GM19238 (cell line): ENCODE measurements around the gene ZNF135.

Experiments
- DNase-seq: peaks from one replicate; pipeline ENCODE4 v3.0.0; 2011; ENCODE audit warnings: low spot score; ENCODE audit not compliant: insufficient read length

ZNF135 gene

DNA sequence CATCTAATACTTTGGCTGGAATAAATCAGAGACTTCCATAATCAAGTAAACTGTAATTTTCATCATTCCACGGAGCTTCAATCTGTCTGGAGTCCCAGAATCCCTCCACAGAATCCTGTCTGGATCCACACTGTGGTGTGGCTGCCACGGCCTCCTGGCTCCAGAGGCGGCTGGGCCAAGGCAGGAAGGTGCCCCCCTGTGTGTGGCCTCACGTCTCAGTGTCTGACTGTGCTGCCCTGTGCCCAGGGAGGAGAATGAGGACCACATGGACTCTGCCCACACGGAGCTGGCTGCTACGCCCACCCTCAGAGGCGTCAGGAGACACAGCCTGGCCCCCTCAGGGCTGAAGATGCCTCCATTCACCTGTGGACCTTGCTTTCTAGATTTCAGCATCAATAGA, 12.2 kb upstream of the ZNF135 start:
- DNase-seq: no peak

DNA sequence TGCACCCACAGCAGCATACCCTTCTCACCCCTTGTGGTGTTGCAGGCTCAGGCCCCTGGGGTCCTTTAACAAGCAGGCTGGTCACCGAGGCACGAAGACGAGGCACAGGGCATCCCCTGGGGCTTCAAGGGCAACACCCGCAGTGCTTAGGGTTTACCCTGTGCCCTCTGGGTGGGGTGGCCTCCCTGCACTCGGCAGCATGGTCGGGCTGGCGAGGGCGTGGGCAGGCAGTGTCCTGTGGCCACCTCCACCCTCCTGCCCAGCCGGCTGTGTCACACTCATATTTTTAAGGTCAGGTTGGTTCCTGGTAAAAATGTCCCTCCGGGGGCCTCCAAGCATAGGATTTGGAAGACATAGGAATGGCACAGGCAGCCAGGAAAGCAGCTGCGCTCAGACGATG, 11.4 kb upstream of the ZNF135 start:
- DNase-seq: no peak

DNA sequence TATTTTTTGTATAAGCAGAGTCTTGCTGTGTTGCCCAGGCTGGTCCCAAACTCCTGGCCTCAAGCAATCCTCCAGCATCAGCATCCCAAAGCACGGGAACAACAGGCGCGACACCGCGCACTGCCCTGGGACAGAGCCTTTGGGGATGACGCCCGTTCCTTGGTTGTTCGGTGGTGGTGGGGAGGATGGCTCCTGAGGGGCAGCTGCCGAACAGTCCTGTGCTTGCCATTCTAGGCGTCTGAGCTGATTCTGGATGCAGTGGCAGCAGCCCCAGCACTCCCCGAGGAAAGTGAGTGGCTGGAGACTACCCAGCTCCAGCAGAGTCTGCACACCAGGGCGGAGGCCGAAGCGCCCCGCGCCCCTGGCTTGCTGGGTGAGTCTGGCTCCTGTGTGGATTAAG, 6.8 kb upstream of the ZNF135 start:
- DNase-seq: no peak

DNA sequence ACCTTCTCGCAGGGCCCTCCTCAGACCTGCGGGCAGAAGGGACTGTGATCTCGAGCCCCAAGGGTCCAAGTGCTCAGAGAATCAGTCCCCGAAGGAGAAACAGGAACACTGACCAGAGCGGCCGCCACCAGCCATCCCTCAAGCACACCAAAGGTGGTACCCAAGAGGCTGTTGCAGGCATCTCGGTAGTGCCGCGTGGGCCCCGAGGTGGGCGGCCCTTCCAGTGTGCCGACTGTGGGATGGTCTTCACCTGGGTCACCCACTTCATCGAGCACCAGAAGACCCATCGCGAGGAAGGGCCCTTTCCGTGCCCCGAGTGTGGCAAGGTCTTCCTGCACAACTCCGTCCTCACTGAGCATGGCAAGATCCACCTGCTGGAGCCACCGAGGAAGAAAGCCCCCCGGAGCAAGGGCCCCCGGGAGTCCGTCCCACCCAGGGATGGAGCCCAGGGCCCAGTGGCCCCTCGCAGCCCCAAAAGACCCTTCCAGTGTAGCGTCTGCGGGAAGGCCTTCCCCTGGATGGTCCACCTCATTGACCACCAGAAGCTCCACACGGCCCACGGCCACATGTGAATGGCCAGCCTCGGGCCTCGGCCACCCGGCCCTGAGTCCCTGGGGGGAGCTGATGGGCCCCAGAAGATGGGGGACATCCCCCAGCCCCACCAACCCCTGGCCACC, 5.5 kb upstream of the ZNF135 start:
- DNase-seq: no peak

DNA sequence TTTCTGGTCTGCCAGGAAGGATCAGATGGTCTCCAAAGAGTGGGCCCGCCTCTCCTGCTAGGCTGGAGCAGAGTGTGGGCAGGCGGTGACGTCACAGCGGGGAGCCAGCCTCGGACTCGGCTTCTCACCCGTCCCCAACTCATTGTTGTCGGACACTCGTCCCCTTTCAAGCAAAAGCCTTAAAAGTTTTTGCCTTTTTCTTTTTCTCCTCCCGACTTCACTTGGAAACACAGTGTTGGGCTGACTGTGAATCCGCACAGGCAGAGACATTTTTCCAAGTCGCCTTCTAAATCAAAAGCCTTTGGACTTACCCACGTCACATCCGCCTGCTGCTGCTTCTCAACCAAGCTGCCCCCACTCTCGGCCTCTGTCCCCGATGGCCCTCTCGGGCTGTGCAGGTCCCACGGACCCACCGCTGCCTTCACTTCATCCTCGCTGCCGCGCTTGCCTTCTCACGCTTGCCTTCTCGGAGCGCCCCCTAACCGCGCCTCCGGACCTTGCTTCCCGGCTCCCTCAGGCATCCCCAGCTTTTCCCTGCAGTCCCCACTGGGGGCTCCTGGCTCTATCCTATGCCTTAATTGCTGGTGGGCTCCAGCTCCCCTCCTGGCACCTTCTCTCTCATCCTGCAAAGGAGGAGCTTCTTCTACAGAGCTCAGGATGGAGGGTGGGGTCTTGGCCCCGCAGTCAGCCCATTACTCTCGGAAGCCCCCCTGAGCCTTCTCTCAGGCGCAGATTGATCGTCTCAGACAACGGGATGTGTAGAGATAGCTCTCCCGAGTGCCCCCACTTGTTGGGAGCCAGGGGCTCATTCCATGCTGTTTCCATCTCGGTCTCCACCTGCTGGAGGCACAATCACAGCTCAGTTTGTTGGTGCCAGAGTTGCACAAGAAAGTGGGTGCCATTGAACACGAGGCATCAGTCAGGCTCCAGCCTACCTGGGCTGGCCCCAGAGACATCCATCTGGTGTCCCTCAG, 3.9 kb upstream of the ZNF135 start:
- DNase-seq: no peak

DNA sequence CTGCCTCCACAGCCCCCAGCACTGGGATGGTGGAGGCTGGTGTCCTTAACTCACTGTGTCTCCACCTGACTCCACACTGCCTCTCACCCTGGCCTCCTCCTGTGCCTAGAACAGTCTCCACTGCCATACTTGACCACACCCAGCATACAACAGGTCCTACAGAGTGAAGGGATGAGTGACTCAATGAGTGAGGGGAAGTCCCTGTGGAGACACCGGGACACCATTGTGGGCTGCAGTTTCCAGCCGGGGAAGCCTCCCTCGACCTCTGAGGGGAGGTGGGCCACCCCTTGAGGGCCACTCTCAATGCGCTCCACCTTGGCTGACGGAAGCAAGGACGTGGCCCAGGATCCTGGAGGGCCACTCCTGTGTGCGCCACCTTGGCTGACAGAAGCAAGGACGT, 2.8 kb upstream of the ZNF135 start:
- DNase-seq: no peak

DNA sequence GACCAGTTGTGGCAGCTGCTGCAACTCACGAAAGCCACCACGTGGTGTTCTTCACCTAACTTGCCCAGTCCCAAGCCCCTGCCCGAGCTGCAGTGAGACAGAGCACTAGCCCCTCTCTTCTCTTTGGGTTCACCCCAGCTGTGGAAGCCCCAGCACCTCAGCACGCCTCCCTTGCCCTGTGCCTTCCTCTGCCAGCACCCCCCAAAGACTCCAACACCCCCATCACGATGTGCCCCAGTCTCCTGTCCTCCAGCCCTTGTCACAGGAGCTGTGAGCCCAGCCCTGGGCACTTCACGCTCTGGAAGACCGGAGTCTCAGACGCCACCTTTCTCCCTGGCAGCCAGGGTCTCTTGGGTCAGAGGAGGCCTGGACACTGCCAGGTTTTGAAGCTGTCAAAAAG, 2.2 kb upstream of the ZNF135 start:
- no peak for DNase-seq

DNA sequence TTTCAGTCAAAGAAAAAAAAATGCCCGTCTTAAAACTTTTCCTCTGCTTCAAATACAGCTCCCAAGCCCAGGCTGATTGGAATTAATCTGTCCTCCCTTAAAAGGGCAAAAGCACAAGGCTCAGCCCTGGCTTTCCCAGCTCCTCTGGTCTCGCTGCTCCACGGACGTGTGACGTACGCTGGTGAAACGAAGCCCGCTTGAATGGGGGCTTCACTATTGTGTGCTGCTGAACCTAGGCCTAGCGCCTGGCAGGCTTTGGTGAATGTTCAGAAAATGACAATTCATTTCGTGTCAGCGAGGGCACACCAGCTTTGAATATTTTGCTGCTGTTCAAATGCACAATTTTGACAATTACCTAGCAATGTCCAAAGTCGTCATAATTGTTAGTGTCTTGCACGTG, 615 bp upstream of the ZNF135 start:
- DNase-seq: no peak

DNA sequence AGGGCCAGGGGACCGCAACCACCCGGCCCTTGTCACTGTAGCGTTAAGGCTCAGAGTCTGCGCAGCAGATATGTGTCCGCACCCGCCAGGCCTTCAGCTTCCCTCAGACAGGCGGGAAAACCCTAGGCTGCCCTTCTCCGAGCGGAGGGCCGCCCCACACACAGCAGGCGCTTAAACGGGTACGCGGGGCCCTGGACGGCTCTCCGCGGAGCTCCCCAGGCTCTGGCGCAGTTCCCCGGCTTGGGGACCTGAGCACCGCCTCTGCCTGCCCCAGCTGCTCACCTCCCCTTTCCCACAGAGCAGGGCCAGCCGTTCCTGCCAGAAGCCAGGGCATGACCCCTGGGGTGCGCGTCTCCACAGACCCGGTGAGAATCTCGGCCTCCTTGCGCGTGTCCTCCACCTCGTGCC, 593 bp downstream of the ZNF135 start:
- no peak for DNase-seq

DNA sequence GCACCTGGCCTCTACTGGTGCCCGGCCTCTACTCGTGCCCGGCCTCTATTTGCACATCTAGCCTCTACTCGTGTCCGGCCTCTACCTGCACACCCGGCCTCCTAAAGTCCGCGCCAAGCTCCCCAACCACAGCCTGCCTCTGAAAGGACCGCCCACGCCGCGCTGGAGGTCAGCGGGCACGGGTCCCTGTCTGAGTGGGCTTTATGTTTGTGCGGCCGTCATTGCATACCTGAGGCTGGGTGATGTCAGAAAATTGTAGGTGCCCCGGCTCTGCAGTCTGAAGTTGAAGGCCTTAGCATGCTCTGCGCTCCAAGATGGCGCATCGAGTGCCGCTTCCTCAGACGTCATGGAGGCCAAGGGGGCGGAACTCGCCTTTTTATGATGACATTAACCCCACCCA, 1.1 kb downstream of the ZNF135 start:
- DNase-seq: no peak

DNA sequence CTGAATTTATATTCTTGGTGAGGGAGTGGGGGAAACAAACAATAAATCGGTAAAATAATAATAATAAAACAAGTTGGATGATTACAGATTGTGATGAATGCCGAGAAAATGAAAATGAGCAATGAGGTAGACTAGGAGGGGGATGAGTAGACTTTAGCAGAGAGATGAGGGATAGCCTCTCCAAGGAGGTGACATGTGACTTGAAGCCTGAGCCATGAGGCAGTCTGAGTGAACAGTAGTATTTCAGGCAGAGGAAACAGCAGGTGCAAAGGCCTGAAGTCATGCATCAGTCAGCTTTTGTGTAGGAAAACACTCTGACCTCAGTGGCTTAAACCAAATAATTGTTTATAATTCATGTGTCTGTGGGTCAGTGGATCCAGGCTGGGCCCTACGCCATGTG, 4.6 kb downstream of the ZNF135 start:
- no peak for DNase-seq

DNA sequence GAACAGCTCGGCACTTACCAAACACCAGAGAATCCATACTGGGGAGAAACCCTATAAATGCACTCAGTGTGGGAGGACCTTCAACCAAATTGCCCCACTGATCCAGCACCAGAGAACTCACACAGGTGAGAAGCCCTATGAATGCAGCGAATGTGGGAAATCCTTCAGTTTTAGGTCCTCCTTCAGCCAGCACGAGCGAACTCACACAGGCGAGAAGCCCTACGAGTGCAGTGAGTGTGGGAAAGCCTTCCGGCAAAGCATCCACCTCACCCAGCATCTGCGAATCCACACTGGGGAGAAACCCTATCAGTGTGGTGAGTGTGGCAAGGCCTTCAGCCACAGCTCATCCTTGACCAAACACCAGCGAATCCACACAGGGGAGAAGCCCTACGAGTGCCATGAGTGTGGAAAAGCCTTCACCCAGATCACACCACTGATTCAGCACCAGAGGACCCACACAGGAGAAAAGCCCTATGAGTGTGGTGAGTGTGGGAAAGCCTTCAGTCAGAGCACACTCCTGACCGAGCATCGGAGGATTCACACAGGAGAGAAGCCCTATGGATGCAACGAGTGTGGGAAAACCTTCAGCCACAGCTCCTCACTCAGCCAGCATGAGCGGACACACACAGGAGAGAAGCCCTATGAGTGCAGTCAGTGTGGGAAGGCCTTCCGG, 8.3 kb downstream of the ZNF135 start:
- DNase-seq: no peak

DNA sequence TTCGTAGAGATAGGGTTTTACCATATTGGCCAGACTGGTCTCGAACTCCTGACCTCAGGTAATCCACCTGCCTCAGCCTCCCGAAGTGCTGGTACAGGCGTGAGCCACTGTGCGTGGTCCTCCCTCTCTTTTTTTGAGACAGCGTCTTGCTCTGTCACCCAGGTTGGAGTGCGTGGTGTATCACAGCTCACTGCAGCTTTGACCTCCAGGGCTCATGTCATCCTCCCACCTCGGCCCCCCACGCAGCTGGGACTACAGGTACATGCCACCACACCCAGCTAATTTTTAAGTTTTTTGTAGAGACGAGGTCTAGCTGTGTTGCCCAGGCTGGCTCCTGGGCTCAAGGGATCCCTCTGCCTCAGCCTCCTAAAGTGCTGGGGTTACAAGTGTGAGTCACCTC, 20.7 kb downstream of the ZNF135 start:
- DNase-seq: no peak

DNA sequence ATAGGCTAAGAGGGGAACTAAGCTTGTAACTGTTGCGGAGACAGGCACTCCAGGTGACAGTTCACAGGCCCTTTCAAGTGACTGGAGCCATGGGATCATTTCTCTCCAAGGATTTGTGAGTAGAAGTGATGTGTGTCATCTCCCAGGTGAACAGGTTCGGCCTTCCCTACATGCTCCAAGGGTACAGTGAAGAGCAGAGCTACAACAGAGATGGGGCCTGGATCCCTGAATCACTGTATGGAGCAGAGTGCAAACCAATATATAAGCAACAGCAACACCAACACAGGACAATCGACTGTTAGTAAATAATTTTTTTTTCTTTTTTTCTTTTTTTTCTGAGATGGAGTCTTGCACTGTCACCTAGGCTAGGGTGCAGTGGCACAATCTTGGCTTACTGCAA, 23.9 kb downstream of the ZNF135 start:
- no peak for DNase-seq

DNA sequence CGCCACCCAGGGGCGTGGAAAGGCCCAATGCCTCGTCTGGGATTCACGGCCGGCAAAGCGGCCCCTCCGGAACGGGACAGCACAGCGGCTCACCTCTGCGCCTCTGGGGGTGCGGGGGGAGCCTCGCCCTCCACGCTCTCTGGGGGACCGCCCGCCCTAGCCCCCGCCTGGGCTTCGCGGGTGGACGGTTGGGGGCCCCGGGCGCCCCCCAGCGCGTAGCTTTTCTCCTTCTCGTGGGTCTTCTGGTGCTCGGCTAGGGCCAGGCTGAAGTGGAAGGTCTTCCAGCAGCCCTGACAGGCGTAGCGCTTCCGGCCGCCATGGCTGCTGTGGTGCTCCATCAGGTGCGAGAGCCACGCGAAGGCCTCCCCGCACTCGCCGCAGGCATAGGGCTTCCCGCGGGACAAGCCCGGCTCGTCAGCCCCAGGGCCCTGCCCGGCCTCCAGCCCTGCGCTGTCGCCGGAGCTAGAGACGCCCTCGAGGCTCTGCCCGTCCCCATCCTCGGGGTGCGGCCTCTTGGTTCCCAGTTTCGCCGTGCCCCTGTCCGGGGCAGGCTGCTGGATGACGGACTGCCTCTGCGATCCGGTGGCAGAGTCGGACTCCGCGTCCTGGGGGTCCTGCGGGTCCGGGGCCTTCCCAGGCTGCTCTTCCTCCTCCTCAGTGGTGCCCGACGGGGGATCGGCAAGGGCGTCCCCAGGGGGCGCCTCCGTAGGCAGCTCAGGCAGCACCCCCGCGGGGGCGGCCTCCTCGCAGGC, 25.7 kb downstream of the ZNF135 start:
- no peak for DNase-seq

DNA sequence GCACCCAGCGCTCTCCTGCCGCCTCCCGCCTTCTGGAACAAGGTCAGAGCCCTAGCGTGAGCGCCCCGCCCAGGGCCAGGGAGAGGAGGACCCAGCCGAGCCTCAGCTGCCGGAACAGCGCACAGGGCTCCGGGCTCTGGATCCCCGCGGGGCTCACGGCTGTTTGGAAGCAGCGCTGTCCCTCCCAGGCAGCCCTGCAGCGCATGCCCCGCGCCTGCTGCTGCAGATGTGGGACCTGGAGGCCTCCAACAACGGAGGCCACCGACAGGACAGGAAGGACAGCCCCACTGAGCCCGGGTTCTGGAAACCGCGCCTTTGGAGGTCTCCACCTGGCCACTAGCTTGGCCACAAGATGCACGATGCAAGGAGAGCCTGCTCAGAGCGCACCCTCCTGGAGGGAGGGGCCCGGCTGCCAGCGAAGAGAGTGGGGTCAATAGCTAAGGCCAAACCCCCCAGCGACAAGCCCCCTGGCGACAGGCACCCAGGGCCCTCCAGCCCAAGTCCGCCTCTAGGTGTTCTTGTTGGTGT, 26.3 kb downstream of the ZNF135 start:
- DNase-seq: no peak

DNA sequence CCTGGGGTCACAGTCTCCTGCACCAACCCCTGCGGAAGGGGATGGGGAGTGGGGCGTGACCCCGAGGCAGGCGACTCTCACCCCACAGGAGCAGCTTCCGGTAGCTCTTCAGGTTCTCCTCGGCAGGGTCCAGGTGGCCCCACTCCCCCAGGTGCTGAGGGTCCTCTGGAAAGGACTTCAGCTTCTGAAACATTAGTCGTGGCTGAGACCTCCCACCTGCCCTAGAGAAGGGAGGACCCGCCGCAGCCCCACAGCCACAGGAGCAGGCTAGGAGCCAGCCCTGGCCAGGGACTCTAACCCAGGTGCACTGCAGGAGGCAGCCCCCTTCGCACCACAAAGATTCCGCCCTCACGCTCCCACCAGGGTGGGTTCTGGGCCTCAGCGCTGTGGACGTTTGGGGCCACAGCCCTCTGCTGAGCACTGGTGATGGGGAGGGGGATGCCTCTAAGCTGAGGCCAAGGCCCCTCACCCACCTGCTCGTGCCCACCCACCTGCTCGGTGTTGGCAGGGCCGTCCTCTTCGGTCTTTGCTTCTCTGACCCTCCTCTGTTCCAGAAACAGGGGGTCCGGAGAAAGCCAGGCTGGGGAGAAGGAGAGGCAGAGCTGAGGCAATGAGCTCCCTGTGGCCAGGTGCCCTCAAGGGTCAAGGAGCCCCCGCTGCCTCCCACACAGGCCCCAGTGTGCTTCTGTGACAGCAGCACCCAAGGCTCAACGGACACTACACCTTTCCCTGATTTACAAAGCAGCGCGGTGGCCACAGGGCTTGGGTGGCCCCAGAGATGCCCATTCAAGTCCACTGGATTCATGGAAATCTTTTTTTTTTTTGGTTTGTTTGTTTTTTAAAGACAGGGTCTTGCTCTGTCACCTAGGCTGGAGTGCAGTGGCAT, 28.0 kb downstream of the ZNF135 start:
- DNase-seq: no peak

DNA sequence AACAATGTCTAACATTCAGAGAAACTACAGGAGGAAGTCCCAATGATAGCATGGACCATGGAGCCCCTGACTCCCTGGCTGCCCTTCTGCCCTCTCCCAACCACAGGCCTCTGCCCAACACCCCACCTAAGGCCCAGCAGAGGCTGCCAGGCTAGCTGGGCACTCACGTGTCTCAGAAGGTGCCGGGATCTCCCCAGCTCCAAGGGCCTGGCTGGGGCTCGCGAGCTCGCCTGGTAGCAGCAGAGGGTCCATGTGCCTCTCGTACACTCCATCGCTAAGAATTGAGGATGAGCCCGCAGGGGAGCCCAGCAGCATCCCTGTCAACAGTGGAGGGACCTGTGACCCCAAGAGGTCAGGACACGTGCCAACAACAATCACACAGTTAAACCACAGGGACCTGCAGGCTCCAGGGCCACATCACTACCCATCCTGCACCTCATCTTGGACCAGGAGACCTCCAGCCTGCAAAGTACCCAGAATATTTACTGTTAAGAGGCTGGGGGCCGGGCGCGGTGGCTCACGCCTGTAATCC, 29.5 kb downstream of the ZNF135 start:
- DNase-seq: no peak

DNA sequence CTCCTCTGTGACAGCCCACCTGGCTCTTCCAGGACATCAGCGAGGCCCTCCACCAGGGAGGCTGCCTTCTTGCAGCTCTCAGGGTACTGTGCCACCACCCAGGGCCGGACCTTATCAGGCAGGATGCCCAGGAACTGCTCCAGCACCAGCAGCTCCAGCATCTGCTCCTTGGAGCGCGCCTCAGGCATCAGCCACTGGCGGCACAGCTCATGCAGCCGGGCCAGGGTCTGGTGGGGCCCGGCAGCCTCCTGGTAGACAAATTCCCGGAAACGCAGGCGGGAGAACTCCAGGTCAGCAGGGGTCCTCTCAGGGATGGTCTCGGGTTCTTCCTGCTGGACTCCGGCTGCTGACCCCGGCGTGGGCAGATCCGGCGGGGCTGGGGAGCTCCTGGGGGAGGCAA, 30.8 kb downstream of the ZNF135 start:
- DNase-seq: no peak
